A673 (cell line): ENCODE data around the gene HDAC8.

Source experiments
- CTCF ChIP-seq: fragments of 300-800, 200-600 bp; sonication (generic); conservative IDR thresholded peaks from 2 replicates; pipeline ENCODE4 v1.5.1; 2017; ENCODE audit warnings: low read depth, mild to moderate bottlenecking, antibody characterized with exemption, low read length, moderate library complexity, mixed read lengths
- EZH2 ChIP-seq: fragments of 200-600 bp; sonication (generic); IDR thresholded peaks from 2 replicates; pipeline ENCODE4 v1.6.1; 2017; ENCODE audit warnings: borderline replicate concordance, low read depth, mild to moderate bottlenecking, mixed read lengths, antibody characterized with exemption, low read length; ENCODE audit not compliant: poor library complexity, severe bottlenecking

- no peak for TF ChIP-seq CTCF
- TF ChIP-seq EZH2 = no peak
Measured at GRCh38 chrX:72573158-72573511, 492 bp upstream of the HDAC8 start.
